OCI-LY7 (cell line): ENCODE results near the gene C1orf87.

Source experiments
- CTCF ChIP-seq: fragments of 200-600 bp; sonication (generic); conservative IDR thresholded peaks from 2 replicates; pipeline ENCODE4 v1.5.1; 2014; ENCODE audit warnings: mild to moderate bottlenecking, antibody characterized with exemption, low read length, moderate library complexity, mixed read lengths
- EZH2phosphoT487 ChIP-seq: fragments of 200-600 bp; sonication (generic); IDR thresholded peaks from 2 replicates; pipeline ENCODE4 v1.6.1; 2018; ENCODE audit warnings: low read depth, borderline replicate concordance, mild to moderate bottlenecking, mixed run types, antibody characterized with exemption, low read length, moderate library complexity, mixed read lengths

GRCh38 chr1:60035921-60036320 lies 37.6 kb downstream of the C1orf87 start:
- TF ChIP-seq CTCF (no peak), EZH2phosphoT487 (no peak)
